Ovary (tissue), 3 donors: ENCODE measurements around the gene PPM1K.

Source experiments
- EP300 ChIP-seq: sonication (generic); formaldehyde crosslinking; IDR thresholded peaks from one replicate; pipeline ENCODE4 v1.6.1; 2017; ENCODE audit warnings: antibody characterized with exemption
- POLR2A ChIP-seq: fragments of 450-650 bp; IDR thresholded peaks from one replicate; pipeline ENCODE4 v1.6.1; 2017; ENCODE audit warnings: antibody characterized with exemption, mild to moderate bottlenecking, moderate library complexity
- TF ChIP-seq, protein P1 (sequence below), 3 donors: fragments of 450-650 bp in 2 of 3; fragments of 200-600 bp in 1 of 3; IDR thresholded peaks; one replicate each; pipeline versions ENCODE4 v1.5.1 to v1.8.0; 2016 to 2022; ENCODE audit warnings: antibody characterized with exemption in 3 of 3, mild to moderate bottlenecking in 1 of 3
- donor health status: DM: no; HTN: no; CAD: no.

DNA sequence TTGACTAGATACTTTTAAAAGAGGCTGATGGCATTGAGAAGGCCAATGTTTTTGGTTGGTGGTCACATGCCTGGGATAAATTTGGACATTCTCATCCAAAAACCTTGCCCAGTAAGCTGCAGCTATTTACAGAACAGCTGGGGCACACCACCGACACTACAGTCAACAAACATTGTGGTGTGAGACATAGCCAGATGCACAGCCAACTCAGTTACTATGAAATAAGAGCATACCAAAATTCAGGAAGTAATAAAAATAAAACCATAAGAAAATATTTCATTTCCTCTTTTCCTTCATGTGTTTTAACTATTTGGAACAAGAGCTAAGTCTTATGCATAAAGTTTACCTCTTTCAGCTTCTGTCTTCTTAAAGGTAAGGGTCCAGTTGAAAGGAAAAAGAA lies 8.8 kb downstream of the PPM1K start:
- TF ChIP-seq, protein P1, sequence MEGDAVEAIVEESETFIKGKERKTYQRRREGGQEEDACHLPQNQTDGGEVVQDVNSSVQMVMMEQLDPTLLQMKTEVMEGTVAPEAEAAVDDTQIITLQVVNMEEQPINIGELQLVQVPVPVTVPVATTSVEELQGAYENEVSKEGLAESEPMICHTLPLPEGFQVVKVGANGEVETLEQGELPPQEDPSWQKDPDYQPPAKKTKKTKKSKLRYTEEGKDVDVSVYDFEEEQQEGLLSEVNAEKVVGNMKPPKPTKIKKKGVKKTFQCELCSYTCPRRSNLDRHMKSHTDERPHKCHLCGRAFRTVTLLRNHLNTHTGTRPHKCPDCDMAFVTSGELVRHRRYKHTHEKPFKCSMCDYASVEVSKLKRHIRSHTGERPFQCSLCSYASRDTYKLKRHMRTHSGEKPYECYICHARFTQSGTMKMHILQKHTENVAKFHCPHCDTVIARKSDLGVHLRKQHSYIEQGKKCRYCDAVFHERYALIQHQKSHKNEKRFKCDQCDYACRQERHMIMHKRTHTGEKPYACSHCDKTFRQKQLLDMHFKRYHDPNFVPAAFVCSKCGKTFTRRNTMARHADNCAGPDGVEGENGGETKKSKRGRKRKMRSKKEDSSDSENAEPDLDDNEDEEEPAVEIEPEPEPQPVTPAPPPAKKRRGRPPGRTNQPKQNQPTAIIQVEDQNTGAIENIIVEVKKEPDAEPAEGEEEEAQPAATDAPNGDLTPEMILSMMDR (IDR thresholded peaks at IDR 0.05): no peak
- TF ChIP-seq POLR2A: no peak
- TF ChIP-seq EP300: no peak
